PC-9 (cell line): ENCODE results near the gene NEURL3. TPM values are rescaled to one million over a fixed set of nuclear protein-coding genes. Genes with fewer than 3 reads are reported as not detected.

Experiments
- BruUV-seq: library from RNA; stranded (reverse); fragments of 400-500 nt; replicated peaks from 2 replicates; lab custom pipeline; 2021; lab: Mats Ljungman, UMichigan
- CTCF ChIA-PET: fragments of 300-600 bp; sonication (Branson Sonifier 250); formaldehyde crosslinking; loops from one replicate; lab custom pipeline; 2022; ENCODE audit warnings: antibody characterized with exemption; lab: Charles Lee
- POLR2A ChIA-PET: fragments of 300-600 bp; sonication (Branson Sonifier 250); formaldehyde crosslinking; loops from one replicate; lab custom pipeline; 2022; ENCODE audit warnings: antibody characterized with exemption; ENCODE audit not compliant: unreplicated experiment; lab: Charles Lee
- DNase-seq, 2 experiments: peaks; one replicate each; pipeline versions ENCODE4 v3.0.0 to v3.0.0-alpha.2; 2015 to 2022; ENCODE audit warnings: mixed read lengths in 1 of 2
- H2AFZ ChIP-seq: fragments of 200-600 bp; sonication (generic); 2 replicates; pipeline ENCODE4 v1.8.1; 2017; ENCODE audit warnings: antibody characterized with exemption
- H3F3A ChIP-seq: fragments of 200-600 bp; sonication (generic); 2 replicates; pipeline ENCODE4 v1.8.1; 2017; ENCODE audit warnings: antibody characterized with exemption, mild to moderate bottlenecking, low read depth; ENCODE audit not compliant: insufficient read depth
- H3K27ac ChIP-seq: fragments of 200-600 bp; sonication (generic); 2 replicates; pipeline ENCODE4 v1.6.1; 2016; ENCODE audit warnings: mixed run types
- H3K27me3 ChIP-seq: fragments of 200-600 bp; sonication (generic); 2 replicates; pipeline ENCODE4 v1.6.1; 2016; ENCODE audit warnings: low read depth, mixed run types; ENCODE audit not compliant: insufficient read depth
- H3K36me3 ChIP-seq: fragments of 200-600 bp; sonication (generic); 2 replicates; pipeline ENCODE4 v1.6.1; 2016; ENCODE audit warnings: low read depth, mixed run types
- H3K4me1 ChIP-seq: fragments of 200-600 bp; sonication (generic); replicated peaks from 2 replicates; pipeline ENCODE4 v1.6.1; 2016; ENCODE audit warnings: mixed run types; ENCODE audit not compliant: insufficient read depth
- H3K4me2 ChIP-seq: fragments of 200-600 bp; sonication (generic); 2 replicates; pipeline ENCODE4 v1.6.1; 2017; ENCODE audit warnings: mixed run types
- H3K4me3 ChIP-seq: fragments of 200-600 bp; sonication (generic); 2 replicates; pipeline ENCODE4 v1.6.1; 2016; ENCODE audit warnings: mixed run types
- H3K79me2 ChIP-seq: fragments of 200-600 bp; sonication (generic); 2 replicates; pipeline ENCODE4 v1.6.1; 2017; ENCODE audit warnings: low read depth, mixed run types
- H3K9me2 ChIP-seq: fragments of 200-600 bp; sonication (generic); 2 replicates; pipeline ENCODE4 v1.8.1; 2017; ENCODE audit warnings: mild to moderate bottlenecking; ENCODE audit not compliant: insufficient read depth
- H3K9me3 ChIP-seq: fragments of 200-600 bp; sonication (generic); 2 replicates; pipeline ENCODE4 v1.8.1; 2016; ENCODE audit warnings: low read depth; ENCODE audit not compliant: insufficient read depth
- H4K20me1 ChIP-seq: fragments of 200-600 bp; sonication (generic); 2 replicates; pipeline ENCODE4 v1.8.1; 2017; ENCODE audit not compliant: insufficient read depth
- EZH2 ChIP-seq: fragments of 200-600 bp; sonication (generic); IDR thresholded peaks from 2 replicates; pipeline ENCODE4 v1.8.0; 2017; ENCODE audit warnings: antibody characterized with exemption, low read depth
- intact Hi-C: fragments of 100-400 bp; cut with micrococcal nuclease; formaldehyde crosslinking; loops from one replicate; pipeline ENCODE4 v1.10.0; 2022; ENCODE audit not compliant: unreplicated experiment
- total RNA-seq: library from RNA; stranded (reverse); gene quantifications from 2 replicates; pipeline ENCODE4 v1.2.3, GENCODE V29; 2021
- TF ChIP-seq, protein P1 (sequence below): fragments of 200-600 bp; sonication (generic); conservative IDR thresholded peaks from 2 replicates; pipeline ENCODE4 v1.6.1; 2017; ENCODE audit warnings: mixed run types, antibody characterized with exemption, mild to moderate bottlenecking, moderate library complexity

NEURL3 gene
- total RNA-seq, 1 experiment from 2014 or later: 0.48 TPM

DNA sequence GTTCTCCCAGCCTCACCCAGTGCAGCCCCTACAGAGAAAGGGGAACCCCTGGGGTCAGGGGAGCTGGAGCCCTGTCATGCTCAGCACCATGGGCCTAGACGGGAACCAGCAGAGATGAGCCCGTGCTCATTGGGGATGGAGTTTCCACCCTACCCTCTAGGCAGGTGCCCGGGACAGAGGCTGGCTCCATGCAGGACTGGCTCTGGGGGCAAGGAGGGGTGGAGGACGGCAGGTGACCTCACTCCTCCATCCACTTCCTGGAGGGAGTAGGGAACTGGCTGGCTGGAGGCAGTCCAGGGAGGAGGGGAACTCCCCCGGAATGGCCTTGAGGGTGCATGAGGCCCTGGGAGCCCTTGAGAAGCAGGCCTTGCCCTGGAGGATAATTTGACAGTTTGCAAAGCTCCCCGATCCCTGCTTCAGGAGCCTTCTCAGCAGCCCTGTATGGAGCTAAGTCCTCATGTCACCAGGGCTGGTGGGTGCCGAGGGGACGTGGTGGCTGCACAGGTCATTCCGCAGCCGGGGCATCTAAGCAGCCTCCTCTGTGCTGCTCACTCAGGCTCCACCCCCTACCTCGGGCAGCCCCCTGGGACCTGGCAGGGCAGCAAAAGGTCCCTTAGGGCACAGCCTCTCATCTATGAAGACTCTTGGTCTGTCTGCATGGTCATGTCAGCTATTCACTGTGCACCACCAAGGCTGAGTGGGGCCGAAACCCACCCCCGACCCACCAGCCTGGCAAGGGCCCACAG is 2.1 kb downstream of the NEURL3 start:
- Histone ChIP-seq H3K27me3 (no peaks in the 10 kb centered on the region), H3K27ac (no peak overlapping the region), H2AFZ (no peak overlapping the region), H3K36me3 (no peaks in the 10 kb centered on the region), H3K9me3 (no peaks in the 10 kb centered on the region), H3K4me2 (peak overlapping the region; percentile 41), H3K4me3 (no peak overlapping the region), H3K79me2 (no peaks in the 10 kb centered on the region), H3F3A (peaks cover 30% of the 10 kb centered on the region), H3K4me1 (peaks cover 64% of the 10 kb centered on the region), H4K20me1 (no peaks in the 10 kb centered on the region), H3K9me2 (no peaks in the 10 kb centered on the region)
- intact Hi-C loops: loop anchor here (10.0 kb wide), 1 partner anchor 298 kb away; the partner anchor contains the start of gene STARD7
- BruUV-seq: no TSS peak
- no peak for TF ChIP-seq EZH2
- TF ChIP-seq, protein P1, sequence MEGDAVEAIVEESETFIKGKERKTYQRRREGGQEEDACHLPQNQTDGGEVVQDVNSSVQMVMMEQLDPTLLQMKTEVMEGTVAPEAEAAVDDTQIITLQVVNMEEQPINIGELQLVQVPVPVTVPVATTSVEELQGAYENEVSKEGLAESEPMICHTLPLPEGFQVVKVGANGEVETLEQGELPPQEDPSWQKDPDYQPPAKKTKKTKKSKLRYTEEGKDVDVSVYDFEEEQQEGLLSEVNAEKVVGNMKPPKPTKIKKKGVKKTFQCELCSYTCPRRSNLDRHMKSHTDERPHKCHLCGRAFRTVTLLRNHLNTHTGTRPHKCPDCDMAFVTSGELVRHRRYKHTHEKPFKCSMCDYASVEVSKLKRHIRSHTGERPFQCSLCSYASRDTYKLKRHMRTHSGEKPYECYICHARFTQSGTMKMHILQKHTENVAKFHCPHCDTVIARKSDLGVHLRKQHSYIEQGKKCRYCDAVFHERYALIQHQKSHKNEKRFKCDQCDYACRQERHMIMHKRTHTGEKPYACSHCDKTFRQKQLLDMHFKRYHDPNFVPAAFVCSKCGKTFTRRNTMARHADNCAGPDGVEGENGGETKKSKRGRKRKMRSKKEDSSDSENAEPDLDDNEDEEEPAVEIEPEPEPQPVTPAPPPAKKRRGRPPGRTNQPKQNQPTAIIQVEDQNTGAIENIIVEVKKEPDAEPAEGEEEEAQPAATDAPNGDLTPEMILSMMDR: no peak
- DNase-seq: peak; percentile 40 to 56
- POLR2A ChIA-PET: interaction anchor here (0.5 to 0.6 kb wide), 3 partner anchors 10 to 81 kb away, joined by 3 to 13 read pairs (median 4); no protein-coding TSS in a partner anchor
- CTCF ChIA-PET: interaction anchor here (0.6 kb wide), 1 partner anchor 114 kb away, joined by 6 read pairs; no protein-coding TSS in a partner anchor

DNA sequence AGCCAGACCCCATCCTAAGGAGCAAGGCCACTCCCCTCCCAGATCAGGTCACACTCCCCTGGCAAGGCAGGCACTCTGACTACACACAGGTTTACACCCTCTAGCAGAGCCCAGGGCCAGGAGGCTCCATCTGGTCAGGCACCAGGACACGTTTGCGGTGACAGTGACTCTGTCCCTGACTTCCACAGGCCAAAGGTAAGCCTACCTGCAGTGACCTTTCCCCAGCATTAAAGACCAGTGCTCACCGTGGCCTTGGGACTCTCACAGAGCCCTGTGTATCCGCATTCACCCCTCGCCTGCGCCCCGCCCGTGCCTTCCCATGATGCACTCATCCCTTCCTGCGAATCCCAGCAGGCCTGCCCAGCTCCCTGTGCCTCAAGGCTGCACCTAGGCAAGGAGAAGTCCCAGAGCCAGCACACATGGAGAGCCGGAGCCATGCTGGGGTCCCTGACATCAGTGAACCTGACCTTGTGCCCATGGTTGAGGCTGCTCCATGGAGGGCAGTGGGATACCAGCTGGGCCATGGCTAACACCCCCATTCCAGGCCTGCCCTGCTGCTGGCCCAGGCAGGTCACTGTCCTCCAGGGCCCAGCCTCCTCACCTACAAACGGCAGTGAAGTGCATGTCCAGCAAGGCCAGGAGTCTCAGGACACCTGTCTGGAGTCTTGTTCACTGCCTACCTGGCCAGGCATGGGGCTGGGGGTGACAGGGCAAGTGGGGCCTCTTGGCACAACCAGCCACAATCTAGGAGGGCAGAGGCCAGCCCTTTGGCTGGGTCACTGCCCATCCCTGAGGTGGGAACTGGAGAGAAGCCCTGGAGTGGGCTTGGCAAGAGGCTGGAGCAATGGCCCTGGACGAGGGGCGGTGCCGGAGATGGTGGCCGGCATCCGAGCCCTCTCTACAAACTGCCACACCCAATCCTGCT is 3.0 kb downstream of the NEURL3 start:
- no peak overlapping the region for H2AFZ ChIP-seq
- TF ChIP-seq EZH2: no peak
- TF ChIP-seq, protein P1: no peak
- H3K9me3 ChIP-seq: no peaks in the 10 kb centered on the region
- no peaks in the 10 kb centered on the region for H4K20me1 ChIP-seq
- intact Hi-C loops: loop anchor here (10.0 kb wide), 1 partner anchor 297 kb away; the partner anchor contains the start of gene STARD7
- H3K4me2 ChIP-seq: peak overlapping the region; percentile 41
- H3K9me2 ChIP-seq: no peaks in the 10 kb centered on the region
- no peaks in the 10 kb centered on the region for H3K36me3 ChIP-seq
- no TSS peak for BruUV-seq
- H3K79me2 ChIP-seq: no peaks in the 10 kb centered on the region
- CTCF ChIA-PET: no interaction called here
- DNase-seq: no peak
- peaks cover 57% of the 10 kb centered on the region for H3K4me1 ChIP-seq
- no peak overlapping the region for H3K27ac ChIP-seq
- H3K27me3 ChIP-seq: no peaks in the 10 kb centered on the region
- H3K4me3 ChIP-seq: no peak overlapping the region
- POLR2A ChIA-PET: interaction anchor here (0.5 kb wide), 1 partner anchor 9 kb away, joined by 3 read pairs; no protein-coding TSS in a partner anchor
- H3F3A ChIP-seq: peaks cover 23% of the 10 kb centered on the region

DNA sequence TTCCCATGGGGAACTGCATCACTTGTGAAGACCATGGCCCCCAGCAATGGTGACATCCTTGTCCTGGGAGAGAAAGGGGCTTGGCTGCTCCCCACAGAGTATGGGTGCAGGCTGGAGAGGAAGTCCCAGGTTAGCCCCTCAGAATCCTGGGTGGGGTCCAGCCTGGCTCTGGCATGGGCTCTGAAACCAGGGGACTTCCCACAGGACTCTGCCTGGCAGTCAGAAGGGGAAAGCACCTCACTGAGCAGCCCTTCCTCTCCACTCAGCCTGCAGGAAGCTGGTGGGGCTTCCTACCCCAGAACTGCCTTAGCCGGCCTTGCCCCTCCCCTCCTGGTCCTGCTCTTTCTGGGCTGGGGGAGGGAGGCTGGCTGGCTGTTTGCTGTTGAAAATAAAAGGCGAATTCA is 3.7 kb downstream of the NEURL3 start:
- H3F3A ChIP-seq: peaks cover 16% of the 10 kb centered on the region
- no peaks in the 10 kb centered on the region for H4K20me1 ChIP-seq
- BruUV-seq: no TSS peak
- H3K79me2 ChIP-seq: no peaks in the 10 kb centered on the region
- H2AFZ ChIP-seq: no peak overlapping the region
- H3K4me1 ChIP-seq: peaks cover 50% of the 10 kb centered on the region
- no peaks in the 10 kb centered on the region for H3K9me3 ChIP-seq
- POLR2A ChIA-PET: interaction anchor here (0.5 kb wide), 1 partner anchor 8 kb away, joined by 3 read pairs; no protein-coding TSS in a partner anchor
- H3K36me3 ChIP-seq: no peaks in the 10 kb centered on the region
- H3K4me2 ChIP-seq: 0 out of 2 replicates have a peak overlapping the region, but pooled peaks have one; percentile 41
- H3K9me2 ChIP-seq: no peaks in the 10 kb centered on the region
- intact Hi-C loops: loop anchor here (10.0 kb wide), 1 partner anchor 297 kb away; the partner anchor contains the start of gene STARD7
- no peaks in the 10 kb centered on the region for H3K27me3 ChIP-seq
- H3K4me3 ChIP-seq: no peak overlapping the region
- TF ChIP-seq, protein P1: no peak
- no peak for TF ChIP-seq EZH2
- DNase-seq: no peak
- CTCF ChIA-PET: no interaction called here
- no peak overlapping the region for H3K27ac ChIP-seq
